Neural cell (in vitro differentiated cells): ENCODE results near the gene BICD1.

Experiments
- CTCF ChIP-seq: fragments of 450-650 bp; IDR thresholded peaks from 2 replicates; pipeline ENCODE4 v1.5.1; 2014; ENCODE audit warnings: antibody characterized with exemption, mild to moderate bottlenecking, moderate library complexity; ENCODE audit not compliant: poor library complexity, severe bottlenecking
- EP300 ChIP-seq: fragments of 450-650 bp; conservative IDR thresholded peaks from 2 replicates; pipeline ENCODE4 v1.6.1; 2014; ENCODE audit warnings: antibody characterized with exemption, mild to moderate bottlenecking, moderate library complexity; ENCODE audit not compliant: poor library complexity, severe bottlenecking
- EZH2 ChIP-seq: fragments of 200-600, 300-800 bp; shearing (Covaris generic), sonication (generic); IDR thresholded peaks from 2 replicates; pipeline ENCODE4 v1.6.1; 2014; ENCODE audit warnings: antibody characterized with exemption, low read length, borderline replicate concordance, mild to moderate bottlenecking; ENCODE audit not compliant: insufficient read depth, poor library complexity, severe bottlenecking
- POLR2AphosphoS5 ChIP-seq: IDR thresholded peaks from 2 replicates; pipeline ENCODE4 v1.6.1; 2012
- RAD21 ChIP-seq: fragments of 450-650 bp; conservative IDR thresholded peaks from 2 replicates; pipeline ENCODE4 v1.6.1; 2014; ENCODE audit warnings: antibody characterized with exemption, mild to moderate bottlenecking, moderate library complexity
- REST ChIP-seq: IDR thresholded peaks from 2 replicates; pipeline ENCODE4 v1.6.1; 2012; ENCODE audit warnings: borderline replicate concordance
- TAF1 ChIP-seq: IDR thresholded peaks from 2 replicates; pipeline ENCODE4 v1.6.1; 2012; ENCODE audit warnings: low read depth

- TF ChIP-seq POLR2AphosphoS5 (no peak), CTCF (no peak), TAF1 (no peak), EZH2 (no peak), RAD21 (no peak), EP300 (no peak), REST (no peak)
Observed at GRCh38 chr12:32398816-32399369, 292.2 kb downstream of the BICD1 start.
